Nephron progenitor cell (in vitro differentiated cells): Measurements from ENCODE around the gene KCNJ18.
"Not testable (repeated sequence)": the region's sequence is repeated elsewhere in the genome, so short reads cannot be mapped to it uniquely, and the experiment has no call there.

Experiments
- DNase-seq: peaks from one replicate; pipeline ENCODE4 v3.0.0; 2021
- H3K27ac Mint-ChIP-seq: 2 replicates; pipeline ENCODE4 v1.8.0; 2021; ENCODE audit warnings: mild to moderate bottlenecking, moderate library complexity, mixed read lengths
- H3K27me3 Mint-ChIP-seq: 2 replicates; pipeline ENCODE4 v1.8.0; 2021; ENCODE audit warnings: mild to moderate bottlenecking, low read depth, mixed read lengths; ENCODE audit not compliant: poor library complexity
- H3K36me3 Mint-ChIP-seq: 2 replicates; pipeline ENCODE4 v1.8.0; 2021; ENCODE audit warnings: low read depth, mixed read lengths
- H3K4me1 Mint-ChIP-seq: 2 replicates; pipeline ENCODE4 v1.8.0; 2021; ENCODE audit warnings: mixed read lengths
- H3K4me3 Mint-ChIP-seq: 2 replicates; pipeline ENCODE4 v1.8.0; 2021; ENCODE audit warnings: mild to moderate bottlenecking, moderate library complexity, mixed read lengths
- H3K9me3 Mint-ChIP-seq: 2 replicates; pipeline ENCODE4 v1.8.0; 2021; ENCODE audit warnings: mild to moderate bottlenecking, moderate library complexity, mixed read lengths
- TF ChIP-seq, protein P1 (sequence below): fragments of 200-600 bp; sonication (generic); IDR thresholded peaks from 2 replicates; pipeline ENCODE4 v1.5.0; 2021; ENCODE audit warnings: antibody characterized with exemption

The KCNJ18 gene

DNA sequence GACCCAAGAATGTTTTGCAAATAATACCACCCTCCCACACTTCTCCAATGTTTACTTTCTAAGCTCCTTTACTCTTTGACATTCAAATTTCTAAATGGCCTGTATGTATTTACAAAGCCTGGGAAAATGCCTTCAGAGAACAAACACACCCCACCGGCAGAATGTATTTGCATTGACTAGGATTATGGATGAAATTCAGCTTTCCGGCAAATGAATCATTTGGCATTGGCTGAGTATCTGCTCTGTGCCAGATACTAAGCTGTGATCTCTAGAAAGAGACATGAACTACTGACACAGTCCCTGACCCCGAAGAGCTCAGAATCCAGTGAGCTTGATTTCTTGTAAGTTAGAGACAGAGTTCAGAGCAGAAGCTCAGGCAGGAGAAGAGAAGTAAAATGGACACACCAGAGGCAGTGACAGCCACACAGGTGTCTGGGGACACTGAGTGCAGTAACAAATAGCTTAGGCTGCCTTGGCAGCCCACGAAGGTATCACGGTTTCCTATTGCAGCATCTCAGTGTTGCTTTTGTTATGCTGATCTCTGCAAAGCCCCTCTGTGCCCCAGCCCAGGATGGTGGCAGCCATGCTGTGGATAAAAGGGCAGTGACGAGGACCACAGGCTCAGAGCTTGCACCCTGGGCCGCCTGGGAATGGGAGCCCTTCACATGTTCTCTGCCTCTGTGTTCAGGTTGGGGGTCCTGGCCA lies 24.8 kb upstream of the KCNJ18 start:
- H3K4me1 Mint-ChIP-seq, H3K27me3 Mint-ChIP-seq, H3K27ac Mint-ChIP-seq, H3K4me3 Mint-ChIP-seq, DNase-seq, H3K36me3 Mint-ChIP-seq: not testable (repeated sequence)
- H3K9me3 Mint-ChIP-seq = peaks cover 94% of the 10 kb centered on the region

DNA sequence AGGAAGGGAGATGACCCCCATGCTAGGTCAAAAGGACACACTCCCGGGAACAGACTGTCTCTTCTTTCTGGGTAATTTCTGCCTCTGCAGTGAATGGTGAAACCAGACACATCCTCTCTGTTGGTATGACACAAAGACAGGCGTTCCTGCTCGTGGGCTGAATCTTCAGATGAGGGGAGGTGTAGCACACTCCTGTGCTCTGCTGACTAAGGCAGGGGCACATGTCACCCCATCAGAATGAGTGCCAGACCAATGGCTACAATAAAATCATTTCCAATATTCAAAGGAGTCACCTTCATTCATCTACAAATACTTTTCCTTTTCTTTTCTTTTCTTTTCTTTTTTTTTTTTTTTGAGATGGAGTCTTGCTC lies 24.2 kb upstream of the KCNJ18 start:
- not testable (repeated sequence) for DNase-seq, H3K27ac Mint-ChIP-seq, H3K36me3 Mint-ChIP-seq, H3K4me1 Mint-ChIP-seq, H3K27me3 Mint-ChIP-seq, H3K4me3 Mint-ChIP-seq
- H3K9me3 Mint-ChIP-seq = peaks cover 94% of the 10 kb centered on the region

DNA sequence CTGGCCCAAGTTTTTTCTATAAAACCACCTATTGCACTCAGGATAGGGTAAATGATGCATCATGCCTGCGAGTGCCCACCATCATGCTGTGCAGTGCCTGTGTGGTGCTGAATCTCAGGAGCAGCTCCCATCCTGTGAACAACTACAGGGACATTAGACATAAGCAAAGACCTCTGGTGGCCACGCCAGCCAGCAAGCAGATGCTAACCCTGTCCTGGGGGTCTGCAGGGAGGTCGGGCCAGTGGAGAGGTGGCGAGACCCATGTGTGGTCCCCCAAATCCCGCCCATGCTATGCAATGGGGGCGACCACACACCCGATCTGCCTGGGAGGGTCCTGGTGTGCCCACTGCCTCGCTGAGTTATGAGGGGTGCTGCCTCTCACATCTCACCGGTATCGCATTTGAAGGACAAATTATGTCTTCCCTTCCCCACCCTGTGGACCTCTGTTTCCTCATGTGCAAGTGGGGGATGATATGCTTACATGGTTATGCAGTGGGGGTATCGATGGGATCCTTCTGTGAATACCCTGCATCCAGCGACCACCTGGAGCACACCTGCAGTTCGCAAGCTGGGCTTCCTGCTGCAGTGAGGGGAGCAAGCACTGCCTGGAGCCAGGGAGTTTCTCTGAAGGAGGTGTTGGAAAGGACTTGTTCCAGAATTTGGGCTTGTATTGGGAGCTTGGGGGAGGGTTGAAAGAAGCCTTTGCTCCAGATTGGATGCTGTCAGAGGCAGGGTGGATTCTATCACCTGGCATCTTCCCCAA lies 23.4 kb upstream of the KCNJ18 start:
- peaks cover 96% of the 10 kb centered on the region for H3K9me3 Mint-ChIP-seq
- H3K27me3 Mint-ChIP-seq, DNase-seq, H3K4me3 Mint-ChIP-seq, H3K4me1 Mint-ChIP-seq, H3K36me3 Mint-ChIP-seq, H3K27ac Mint-ChIP-seq: not testable (repeated sequence)

DNA sequence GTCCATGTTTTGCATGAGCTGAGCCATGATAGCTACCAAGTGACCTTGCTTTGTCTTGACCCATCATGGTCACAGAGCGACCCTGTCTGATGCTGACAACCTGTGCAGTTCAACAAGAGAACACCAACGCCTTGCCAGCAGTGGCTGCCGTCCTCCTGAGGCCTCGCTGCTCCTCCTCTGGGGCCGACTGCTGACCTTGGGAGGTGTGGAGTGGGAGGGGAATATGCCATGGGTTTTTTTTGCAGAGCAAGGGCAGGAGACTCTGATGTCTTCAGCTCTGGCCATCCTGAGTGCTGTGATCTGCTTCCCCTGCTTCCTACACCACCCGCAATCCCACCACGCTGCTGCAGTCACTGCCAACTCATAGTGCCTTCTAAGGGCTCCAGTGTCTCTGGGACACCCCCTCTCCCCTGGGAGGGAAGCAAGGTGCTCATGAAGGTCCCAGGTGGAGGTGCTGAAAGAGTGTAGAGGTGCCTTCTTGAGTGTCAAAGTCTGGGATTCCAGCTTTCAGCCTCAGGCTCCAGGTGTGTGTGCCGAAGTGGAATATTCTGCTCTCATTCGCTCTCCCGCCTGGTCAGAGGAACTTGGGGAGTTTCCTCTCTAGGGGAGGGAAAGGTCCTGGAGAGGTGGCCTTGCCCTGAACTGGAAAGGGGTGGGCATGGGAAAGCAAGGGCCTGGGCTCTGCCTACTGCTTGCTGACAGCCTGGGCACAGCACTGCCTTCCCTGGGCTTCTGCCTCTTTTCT lies 22.5 kb upstream of the KCNJ18 start:
- not testable (repeated sequence) for H3K36me3 Mint-ChIP-seq, H3K27me3 Mint-ChIP-seq, H3K4me3 Mint-ChIP-seq, H3K4me1 Mint-ChIP-seq, DNase-seq, H3K27ac Mint-ChIP-seq
- peaks cover 98% of the 10 kb centered on the region for H3K9me3 Mint-ChIP-seq

DNA sequence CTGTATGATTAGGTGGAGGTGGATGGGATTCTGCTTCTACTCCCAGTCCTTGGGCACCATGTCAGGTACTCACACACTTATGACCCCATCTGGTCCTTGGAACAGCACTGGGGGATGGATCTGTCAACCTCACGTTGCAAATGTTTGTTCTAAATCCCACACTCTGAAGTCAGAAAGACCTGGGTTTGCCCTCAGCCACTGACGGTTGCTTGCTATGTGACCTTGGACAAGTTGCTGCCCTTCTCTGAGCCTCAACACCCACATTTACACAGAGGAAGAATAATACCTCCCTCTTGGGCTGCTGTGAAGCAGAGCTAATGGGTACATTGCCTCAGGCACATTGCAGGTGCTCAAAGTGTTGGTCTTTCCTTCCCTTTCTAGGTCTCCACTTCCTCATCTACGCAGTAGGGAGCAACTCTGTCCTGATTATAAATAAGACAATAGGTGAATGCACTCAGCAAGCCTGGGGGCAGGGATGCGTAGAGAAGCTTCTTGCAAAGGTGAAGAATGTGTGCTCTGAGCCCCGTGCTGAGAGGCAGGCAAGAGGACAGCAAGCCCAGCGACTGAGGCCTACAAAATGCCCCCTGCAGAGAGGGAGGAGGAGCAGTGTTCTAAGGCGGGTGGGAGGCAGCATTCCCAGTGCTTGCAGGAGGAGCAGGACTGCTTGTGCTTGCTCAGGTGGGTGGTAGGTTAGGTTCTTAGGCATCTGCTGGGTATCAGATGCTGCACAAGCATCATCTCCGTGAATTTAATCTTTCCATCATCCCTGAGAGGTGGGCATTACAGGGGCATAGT lies 21.8 kb upstream of the KCNJ18 start:
- H3K27me3 Mint-ChIP-seq, H3K27ac Mint-ChIP-seq, DNase-seq, H3K4me1 Mint-ChIP-seq, H3K36me3 Mint-ChIP-seq, H3K4me3 Mint-ChIP-seq: not testable (repeated sequence)
- H3K9me3 Mint-ChIP-seq = peaks cover 98% of the 10 kb centered on the region

DNA sequence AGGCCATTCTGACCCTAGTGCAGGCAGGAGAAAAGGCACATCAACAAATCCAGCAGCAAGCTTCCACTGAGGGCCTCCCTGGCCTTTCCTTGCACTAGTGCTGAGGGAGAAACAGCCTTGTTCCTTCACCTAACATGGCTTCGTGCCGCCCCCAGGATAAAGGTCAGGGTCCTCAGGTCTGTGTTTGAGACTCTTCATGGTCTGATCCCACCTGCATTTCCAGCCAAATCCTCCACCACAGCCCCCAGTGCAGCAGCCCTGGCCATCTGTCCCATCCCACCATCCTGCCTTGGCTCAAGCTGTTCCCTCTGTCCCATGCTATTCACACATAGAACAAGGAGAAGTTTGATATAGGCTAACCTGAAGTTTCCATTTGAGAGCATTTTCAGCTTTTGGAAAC lies 20.9 kb upstream of the KCNJ18 start:
- not testable (repeated sequence) for H3K27ac Mint-ChIP-seq, H3K27me3 Mint-ChIP-seq, H3K4me1 Mint-ChIP-seq, H3K36me3 Mint-ChIP-seq, H3K4me3 Mint-ChIP-seq, DNase-seq
- peaks cover 98% of the 10 kb centered on the region for H3K9me3 Mint-ChIP-seq

DNA sequence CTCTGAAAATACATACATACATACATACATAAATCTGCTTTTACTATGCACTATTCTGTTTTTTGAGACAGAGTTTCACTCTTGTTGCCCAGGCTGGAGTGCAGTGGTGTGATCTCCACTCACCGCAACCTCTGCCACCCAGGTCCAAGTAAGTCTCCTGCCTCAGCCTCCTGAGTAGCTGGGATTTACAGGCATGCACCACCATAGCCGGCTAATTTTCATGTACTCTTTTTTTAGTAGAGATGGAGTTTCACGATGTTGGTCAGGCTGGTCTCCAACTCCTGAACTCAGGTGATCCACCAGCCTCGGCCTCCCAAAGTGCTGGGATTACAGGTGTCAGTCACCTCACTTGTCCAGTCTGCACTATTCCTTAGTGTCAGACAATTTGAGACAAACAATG lies 20.5 kb upstream of the KCNJ18 start:
- H3K4me1 Mint-ChIP-seq, H3K4me3 Mint-ChIP-seq, H3K27me3 Mint-ChIP-seq, DNase-seq, H3K36me3 Mint-ChIP-seq, H3K27ac Mint-ChIP-seq: not testable (repeated sequence)
- peaks cover 98% of the 10 kb centered on the region for H3K9me3 Mint-ChIP-seq

DNA sequence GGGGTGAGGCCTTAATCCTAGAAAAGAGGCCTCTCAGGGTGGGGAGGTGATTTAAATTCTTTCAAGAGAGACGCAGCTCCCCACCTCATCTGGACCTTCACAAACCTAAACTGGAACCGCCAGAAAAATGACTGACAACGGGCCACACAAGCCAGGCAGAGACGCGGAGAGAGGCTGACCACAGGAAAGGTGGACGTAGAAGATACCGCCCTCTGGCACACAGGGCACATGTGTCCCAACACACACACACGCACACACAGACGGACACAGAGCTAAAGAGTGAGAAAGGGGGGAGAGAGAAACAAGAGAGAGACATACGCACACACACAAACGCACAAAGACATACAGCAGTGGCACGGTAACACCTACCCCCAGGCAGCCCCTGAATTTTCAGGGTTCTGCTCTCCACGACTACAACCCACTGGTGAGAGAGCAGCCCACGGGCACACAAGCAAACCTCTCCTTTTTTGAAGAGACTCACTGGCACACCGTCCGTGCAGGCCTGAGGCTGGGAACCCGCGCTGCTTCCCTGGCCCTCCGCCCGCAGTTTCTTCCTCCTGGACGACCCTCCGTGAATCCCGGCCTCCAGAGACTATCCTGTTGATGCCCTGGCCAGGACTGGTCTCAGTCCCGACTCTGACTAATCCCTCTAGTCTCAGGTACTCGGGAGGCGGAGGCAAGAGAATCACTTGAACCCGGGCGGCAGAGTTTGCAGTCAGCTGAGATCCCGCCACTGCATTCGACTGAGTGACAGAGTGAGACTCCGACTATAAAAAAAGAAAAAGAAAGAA lies 18.7 kb upstream of the KCNJ18 start:
- H3K4me3 Mint-ChIP-seq, DNase-seq, H3K27ac Mint-ChIP-seq, H3K36me3 Mint-ChIP-seq, H3K4me1 Mint-ChIP-seq, H3K27me3 Mint-ChIP-seq: not testable (repeated sequence)
- peaks cover 99% of the 10 kb centered on the region for H3K9me3 Mint-ChIP-seq

DNA sequence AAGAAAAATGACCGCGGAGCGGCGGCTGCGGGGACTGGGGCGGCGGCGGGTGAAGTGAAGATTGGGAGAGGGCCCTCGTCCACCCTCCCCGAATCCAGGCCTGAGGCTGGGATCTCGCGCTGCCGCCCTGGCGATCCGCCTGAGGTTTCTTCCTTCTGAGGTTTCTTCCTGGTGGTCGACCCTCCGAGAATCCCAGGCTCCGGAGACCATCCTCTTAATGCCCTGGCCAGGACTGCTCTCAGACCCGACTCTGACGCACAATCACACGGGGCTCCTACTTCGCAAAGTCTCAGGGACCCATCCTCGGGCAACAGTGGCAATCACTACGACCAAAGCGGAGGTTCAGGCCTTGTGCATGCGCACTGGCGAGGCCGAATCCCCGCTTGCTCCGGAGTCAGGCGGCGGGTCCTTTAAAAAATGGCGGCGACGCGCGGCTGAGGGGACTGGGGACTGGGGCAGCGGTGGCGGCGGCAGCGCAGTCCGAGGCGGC lies 18.0 kb upstream of the KCNJ18 start:
- no peak for DNase-seq
- H3K27me3 Mint-ChIP-seq = peaks cover 2% of the 10 kb centered on the region
- H3K27ac Mint-ChIP-seq = no peak overlapping the region
- no peaks in the 10 kb centered on the region for H3K36me3 Mint-ChIP-seq
- H3K4me1 Mint-ChIP-seq = no peaks in the 10 kb centered on the region
- TF ChIP-seq, protein P1, sequence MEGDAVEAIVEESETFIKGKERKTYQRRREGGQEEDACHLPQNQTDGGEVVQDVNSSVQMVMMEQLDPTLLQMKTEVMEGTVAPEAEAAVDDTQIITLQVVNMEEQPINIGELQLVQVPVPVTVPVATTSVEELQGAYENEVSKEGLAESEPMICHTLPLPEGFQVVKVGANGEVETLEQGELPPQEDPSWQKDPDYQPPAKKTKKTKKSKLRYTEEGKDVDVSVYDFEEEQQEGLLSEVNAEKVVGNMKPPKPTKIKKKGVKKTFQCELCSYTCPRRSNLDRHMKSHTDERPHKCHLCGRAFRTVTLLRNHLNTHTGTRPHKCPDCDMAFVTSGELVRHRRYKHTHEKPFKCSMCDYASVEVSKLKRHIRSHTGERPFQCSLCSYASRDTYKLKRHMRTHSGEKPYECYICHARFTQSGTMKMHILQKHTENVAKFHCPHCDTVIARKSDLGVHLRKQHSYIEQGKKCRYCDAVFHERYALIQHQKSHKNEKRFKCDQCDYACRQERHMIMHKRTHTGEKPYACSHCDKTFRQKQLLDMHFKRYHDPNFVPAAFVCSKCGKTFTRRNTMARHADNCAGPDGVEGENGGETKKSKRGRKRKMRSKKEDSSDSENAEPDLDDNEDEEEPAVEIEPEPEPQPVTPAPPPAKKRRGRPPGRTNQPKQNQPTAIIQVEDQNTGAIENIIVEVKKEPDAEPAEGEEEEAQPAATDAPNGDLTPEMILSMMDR = no peak
- H3K9me3 Mint-ChIP-seq = peaks cover 99% of the 10 kb centered on the region
- H3K4me3 Mint-ChIP-seq = no peak overlapping the region

DNA sequence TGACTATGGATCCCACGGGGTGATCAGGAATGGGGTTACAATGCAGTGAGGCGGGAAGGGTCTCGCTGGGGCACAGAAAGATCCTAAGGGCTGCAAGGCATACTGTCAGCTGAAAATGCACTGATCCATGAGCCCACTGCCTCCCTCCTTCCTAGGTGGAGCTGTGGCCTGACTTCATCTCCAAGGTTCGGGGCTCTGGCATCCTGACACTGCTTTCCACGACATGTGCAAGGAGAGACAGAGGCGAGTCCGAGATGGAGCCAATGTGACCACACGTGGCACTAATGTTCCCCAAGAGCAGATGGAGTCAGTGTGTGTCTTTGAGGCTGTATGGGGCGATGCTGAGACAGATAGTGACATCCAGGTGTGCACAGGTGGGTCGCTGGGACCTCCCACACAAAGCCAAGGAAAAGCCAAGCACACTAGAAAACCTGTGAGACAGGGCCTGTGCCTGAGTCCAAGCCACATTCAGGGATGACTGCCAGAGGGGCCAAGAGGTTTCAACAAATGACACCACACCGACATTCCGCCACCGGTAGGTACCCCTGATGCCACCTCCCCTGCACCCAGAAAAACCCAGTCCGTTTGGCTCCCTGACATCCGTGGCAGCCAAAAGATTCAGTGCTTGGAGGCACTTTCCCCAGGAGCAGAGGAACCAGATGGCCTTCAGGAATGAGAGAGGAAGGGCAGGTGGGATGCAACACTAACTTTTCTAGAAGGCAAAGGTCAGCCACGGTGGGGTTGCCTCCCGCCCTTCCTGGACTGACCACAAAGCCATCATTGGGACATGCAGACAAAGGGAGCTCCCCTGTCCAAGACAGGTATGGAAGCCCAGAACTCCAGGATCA lies 17.2 kb upstream of the KCNJ18 start:
- H3K4me3 Mint-ChIP-seq, H3K27me3 Mint-ChIP-seq, H3K36me3 Mint-ChIP-seq, H3K27ac Mint-ChIP-seq, H3K4me1 Mint-ChIP-seq, DNase-seq: not testable (repeated sequence)
- H3K9me3 Mint-ChIP-seq = peaks cover 98% of the 10 kb centered on the region

DNA sequence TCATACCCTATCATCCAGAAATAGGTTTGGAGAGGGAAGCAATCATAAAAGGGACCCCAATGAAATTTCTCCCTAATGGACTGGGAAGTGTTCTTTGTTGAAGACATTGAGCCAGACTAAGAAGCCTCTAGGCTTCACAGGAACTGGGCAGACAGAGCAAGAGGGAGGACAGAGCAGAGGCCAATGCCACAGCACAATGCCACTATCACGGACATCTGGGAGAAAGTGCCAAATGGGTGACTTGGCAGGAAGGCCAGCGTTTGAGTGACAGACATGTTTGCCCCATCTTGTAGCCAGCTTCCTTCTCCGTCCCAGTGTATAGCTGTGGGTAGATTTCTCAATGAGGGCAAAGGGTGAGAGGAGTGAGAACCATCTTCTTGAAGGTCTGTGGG lies 16.6 kb upstream of the KCNJ18 start:
- H3K4me3 Mint-ChIP-seq, H3K36me3 Mint-ChIP-seq, DNase-seq, H3K27ac Mint-ChIP-seq, H3K4me1 Mint-ChIP-seq, H3K27me3 Mint-ChIP-seq: not testable (repeated sequence)
- H3K9me3 Mint-ChIP-seq = peaks cover 98% of the 10 kb centered on the region
